HL-60 (cell line): ENCODE data around the gene NXPH2.

Experiments
- GABPA ChIP-seq: IDR thresholded peaks from 2 replicates; pipeline ENCODE4 v1.6.1; 2012; ENCODE audit warnings: low read depth
- POLR2AphosphoS5 ChIP-seq: IDR thresholded peaks from 2 replicates; pipeline ENCODE4 v1.6.1; 2012; ENCODE audit warnings: low read depth
- TF ChIP-seq, protein P1 (sequence below): IDR thresholded peaks from one replicate; pipeline ENCODE4 v1.5.1; 2011; ENCODE audit warnings: low read length, control low read depth, inconsistent platforms; ENCODE audit not compliant: insufficient read depth
- TF ChIP-seq, protein P2 (sequence below): IDR thresholded peaks from 2 replicates; pipeline ENCODE4 v1.6.1; 2012; ENCODE audit warnings: low read depth; ENCODE audit not compliant: insufficient replicate concordance

DNA sequence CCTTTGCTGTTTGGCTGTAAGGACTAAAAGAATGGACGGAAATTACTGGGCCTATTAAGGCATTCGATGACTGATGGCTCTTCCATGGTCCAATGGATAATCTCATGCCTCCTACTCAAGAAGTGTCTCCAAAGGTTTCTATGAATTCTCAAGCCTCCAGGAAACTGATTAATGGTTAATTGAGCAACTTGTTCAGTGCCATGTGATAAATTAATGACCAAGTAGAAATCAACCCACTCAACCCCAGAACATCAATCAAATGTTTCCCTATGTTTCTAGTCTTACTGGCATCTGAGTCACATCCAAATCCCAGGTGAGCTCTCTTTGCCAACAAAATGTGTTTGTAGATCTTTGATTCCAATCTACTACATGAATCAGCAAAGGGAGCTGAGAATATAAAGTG lies 103.6 kb downstream of the NXPH2 start:
- TF ChIP-seq, protein P1, sequence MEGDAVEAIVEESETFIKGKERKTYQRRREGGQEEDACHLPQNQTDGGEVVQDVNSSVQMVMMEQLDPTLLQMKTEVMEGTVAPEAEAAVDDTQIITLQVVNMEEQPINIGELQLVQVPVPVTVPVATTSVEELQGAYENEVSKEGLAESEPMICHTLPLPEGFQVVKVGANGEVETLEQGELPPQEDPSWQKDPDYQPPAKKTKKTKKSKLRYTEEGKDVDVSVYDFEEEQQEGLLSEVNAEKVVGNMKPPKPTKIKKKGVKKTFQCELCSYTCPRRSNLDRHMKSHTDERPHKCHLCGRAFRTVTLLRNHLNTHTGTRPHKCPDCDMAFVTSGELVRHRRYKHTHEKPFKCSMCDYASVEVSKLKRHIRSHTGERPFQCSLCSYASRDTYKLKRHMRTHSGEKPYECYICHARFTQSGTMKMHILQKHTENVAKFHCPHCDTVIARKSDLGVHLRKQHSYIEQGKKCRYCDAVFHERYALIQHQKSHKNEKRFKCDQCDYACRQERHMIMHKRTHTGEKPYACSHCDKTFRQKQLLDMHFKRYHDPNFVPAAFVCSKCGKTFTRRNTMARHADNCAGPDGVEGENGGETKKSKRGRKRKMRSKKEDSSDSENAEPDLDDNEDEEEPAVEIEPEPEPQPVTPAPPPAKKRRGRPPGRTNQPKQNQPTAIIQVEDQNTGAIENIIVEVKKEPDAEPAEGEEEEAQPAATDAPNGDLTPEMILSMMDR, result no peak
- no peak for TF ChIP-seq POLR2AphosphoS5
- no peak for TF ChIP-seq GABPA
- TF ChIP-seq, protein P2, sequence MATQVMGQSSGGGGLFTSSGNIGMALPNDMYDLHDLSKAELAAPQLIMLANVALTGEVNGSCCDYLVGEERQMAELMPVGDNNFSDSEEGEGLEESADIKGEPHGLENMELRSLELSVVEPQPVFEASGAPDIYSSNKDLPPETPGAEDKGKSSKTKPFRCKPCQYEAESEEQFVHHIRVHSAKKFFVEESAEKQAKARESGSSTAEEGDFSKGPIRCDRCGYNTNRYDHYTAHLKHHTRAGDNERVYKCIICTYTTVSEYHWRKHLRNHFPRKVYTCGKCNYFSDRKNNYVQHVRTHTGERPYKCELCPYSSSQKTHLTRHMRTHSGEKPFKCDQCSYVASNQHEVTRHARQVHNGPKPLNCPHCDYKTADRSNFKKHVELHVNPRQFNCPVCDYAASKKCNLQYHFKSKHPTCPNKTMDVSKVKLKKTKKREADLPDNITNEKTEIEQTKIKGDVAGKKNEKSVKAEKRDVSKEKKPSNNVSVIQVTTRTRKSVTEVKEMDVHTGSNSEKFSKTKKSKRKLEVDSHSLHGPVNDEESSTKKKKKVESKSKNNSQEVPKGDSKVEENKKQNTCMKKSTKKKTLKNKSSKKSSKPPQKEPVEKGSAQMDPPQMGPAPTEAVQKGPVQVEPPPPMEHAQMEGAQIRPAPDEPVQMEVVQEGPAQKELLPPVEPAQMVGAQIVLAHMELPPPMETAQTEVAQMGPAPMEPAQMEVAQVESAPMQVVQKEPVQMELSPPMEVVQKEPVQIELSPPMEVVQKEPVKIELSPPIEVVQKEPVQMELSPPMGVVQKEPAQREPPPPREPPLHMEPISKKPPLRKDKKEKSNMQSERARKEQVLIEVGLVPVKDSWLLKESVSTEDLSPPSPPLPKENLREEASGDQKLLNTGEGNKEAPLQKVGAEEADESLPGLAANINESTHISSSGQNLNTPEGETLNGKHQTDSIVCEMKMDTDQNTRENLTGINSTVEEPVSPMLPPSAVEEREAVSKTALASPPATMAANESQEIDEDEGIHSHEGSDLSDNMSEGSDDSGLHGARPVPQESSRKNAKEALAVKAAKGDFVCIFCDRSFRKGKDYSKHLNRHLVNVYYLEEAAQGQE, result no peak
